Stimulated activated CD4-positive, alpha-beta T cell treated with anti-CD3 and anti-CD28 coated beads, TNF-alpha, amount 100 ng/mL, for 24 hours (primary cell): ENCODE results near the gene CDH18.

ENCODE experiments used
- DNase-seq, 3 experiments: peaks; one replicate each; pipeline ENCODE4 v3.0.0-alpha.2; 2020; ENCODE audit warnings: low read depth in 3 of 3

CDH18 gene

DNA sequence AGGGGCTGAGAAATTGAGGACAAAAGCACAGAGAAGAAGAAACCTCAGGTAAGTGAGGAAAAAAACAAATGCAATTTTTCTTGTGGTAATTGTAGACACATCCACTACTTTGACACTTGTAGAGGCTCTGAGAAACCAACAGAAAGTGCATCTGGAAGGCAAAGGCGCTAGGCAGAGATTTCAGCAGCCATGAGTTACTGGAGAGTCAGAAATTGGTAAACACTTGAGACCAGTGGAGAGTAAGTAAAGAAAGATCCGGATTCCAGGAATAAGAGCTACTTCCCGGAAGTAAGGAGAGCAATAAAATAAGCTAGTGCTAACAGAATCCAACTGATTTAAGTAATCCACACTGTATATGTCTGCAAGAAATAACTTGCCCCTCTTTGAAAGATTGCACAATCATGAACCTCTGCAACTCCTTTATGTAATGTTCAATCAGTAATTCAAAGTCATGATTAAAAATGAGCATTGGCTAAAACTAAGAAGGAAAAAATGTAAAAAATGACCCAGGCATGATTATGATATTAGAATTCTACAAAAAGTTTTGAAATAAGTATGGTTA is 382.1 kb downstream of the CDH18 start:
- no peak for DNase-seq

- DNase-seq: no peak
Observed at GRCh38 chr5:19584131-19584530, 403.9 kb downstream of the CDH18 start.

GRCh38 chr5:19577882-19578281 is 410.1 kb downstream of the CDH18 start:
- no peak for DNase-seq

- no peak for DNase-seq
Observed at GRCh38 chr5:19568004-19568403, 420.0 kb downstream of the CDH18 start.

DNA sequence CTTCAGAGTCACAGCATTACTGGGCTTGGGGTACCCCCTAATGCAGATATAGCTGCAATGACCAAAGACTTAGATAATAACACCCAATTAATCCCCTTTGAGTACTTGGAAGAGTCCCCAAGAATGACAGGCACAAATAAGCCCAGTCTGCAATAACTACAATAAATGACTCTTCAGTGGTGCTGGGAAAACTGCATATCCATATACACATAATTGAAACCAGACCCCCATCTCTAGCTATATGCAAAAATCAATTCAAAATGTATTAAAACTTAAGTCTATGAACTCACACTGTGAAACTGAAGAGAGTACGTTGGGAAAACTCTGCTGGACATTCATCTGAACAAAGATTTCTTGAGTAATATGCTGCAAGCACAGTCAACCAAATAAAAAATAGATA is 422.5 kb downstream of the CDH18 start:
- no peak for DNase-seq

GRCh38 chr5:19564036-19564435 is 424.0 kb downstream of the CDH18 start:
- DNase-seq: no peak

- DNase-seq: no peak
Observed at GRCh38 chr5:19555876-19556275, 432.1 kb downstream of the CDH18 start.

DNA sequence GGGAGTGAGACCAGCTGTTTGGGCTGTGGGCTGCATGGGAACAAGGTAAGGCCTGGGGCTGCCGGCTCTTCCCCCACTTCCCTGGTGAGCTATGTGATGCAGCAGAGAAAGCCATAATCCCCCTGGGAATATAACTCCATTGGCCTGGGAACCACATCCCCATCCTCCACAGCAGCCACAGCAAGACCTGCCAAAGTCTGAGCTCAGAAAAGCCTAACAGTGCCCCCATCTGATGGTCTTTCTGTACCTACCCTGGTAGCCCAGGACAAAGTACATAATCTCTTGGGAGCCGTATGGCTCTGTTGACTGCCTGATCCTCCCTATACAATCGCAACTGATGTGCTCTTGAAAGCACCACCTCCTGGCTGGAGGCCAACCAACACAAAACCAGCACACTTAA is 432.6 kb downstream of the CDH18 start:
- no peak for DNase-seq

- no peak for DNase-seq
Observed at GRCh38 chr5:19554524-19554923, 433.5 kb downstream of the CDH18 start.

DNA sequence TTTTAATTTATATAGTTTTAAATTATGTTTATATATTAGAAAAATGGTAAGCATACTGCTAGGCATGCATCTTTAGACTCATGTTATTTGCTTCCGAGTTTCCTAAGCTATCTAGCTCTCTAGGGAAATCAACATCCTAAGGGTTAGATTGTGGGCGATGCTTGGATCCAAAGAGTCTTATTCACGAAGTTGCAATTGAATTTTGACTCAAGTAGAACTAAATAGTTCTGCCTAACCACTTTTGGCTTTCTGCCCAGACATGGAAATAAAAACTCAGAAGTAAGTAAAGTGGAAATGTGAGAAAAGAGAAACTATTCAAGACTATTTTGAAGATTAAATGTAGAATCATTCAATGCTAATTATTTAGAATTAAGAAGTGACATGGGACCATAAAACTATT is 440.4 kb downstream of the CDH18 start:
- no peak for DNase-seq

DNA sequence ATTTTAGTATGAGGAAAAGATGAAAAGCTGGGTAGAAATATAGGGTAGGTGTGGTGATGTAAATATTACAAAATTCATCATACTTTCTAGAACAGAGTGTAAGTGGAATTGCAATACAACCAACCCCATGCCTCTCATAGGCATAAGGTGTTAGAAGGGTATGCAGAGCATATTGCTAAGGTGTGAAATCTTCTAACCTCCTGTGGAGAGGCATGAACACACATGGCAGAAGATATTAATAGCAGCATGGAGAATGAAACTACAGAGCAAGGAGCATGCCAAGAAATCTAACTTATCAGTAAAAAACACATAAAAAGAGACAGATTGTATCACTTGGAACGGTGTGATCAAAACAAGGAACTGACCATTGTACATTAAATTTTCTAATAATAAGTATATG is 441.5 kb downstream of the CDH18 start:
- DNase-seq: no peak

DNA sequence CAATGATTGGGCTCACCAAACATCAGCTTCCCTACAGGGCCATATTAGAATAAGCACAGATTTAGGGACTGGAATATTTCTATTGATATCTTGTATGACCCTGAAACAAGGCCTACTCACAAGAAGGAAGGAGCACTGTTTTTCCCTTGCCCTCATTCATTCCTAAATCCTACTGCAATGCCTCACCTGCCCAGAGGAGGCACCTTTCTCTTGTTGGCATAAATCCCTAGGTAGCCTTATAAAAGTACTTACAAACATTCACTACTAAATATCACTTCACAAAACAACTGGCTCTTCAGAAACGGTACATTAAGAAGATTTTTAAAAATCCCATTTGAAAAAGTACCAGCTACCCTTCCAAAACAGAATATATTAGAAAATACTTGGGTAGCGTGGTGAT is 449.4 kb downstream of the CDH18 start:
- no peak for DNase-seq

GRCh38 chr5:19536387-19536786 is 451.6 kb downstream of the CDH18 start:
- no peak for DNase-seq

- DNase-seq: no peak
Observed at GRCh38 chr5:19534751-19535150, 453.2 kb downstream of the CDH18 start.

- DNase-seq: no peak
Observed at GRCh38 chr5:19532936-19533335, 455.1 kb downstream of the CDH18 start.

DNA sequence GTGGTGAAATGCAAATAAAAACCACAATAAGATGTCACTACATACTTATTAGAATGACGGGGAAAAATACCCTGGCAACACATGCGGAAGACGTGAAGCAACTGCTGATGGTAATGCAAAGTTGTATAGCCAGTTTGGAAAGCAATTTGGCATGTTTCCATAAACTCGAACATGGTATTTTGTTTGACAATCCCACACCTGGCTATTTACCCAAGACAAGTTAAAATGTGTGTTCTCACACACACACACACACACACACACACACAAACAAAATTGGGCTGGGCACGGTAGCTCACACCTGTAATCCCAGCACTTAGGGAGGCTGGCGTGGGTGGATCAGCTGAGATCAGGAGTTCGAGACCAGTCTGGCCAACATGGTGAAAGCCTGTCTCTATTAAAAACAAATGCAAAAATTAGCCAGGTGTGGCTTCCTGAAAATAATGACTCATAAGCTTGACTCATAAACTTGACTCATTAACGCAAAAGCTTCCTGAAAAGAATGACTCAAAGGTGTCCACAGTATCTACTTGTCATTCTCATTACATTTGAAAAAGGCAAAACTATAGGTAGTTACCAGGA is 456.5 kb downstream of the CDH18 start:
- no peak for DNase-seq

DNA sequence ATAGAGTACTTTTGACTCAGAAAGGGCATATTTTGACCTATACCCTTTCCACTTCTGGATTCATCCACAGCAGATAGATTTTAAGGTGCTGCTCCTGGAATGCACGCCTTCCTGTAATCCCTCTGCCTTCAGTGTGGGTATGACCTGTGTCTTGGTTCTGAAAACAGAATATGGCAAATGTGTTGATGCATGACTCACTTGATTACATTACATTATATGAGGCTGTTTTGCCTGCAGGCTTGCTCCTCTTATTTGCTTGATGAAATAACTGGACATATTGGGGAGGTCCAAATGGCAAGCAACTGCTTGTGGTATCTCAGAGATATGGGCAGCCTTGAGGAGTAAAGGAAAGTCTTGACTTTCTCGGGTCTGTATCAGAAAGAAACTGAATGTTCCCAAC is 468.6 kb downstream of the CDH18 start:
- no peak for DNase-seq

DNA sequence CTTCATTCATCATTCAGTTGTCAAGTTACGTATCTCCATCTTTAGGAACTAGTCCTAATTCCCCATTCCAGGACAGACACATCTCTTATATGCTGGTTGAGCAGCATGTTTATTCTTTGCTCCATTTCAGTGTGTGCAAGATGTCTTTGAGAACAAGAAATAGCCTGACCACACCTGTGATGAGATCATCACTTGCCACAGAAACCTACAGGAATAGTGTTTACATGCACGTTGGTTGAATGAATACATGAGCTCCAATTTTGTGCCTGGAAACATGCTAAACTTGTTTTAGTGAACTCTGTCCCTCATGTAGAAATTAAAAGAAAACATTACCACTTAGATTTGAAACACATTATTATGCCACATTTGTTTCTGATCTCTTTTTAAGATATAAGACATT is 489.1 kb downstream of the CDH18 start:
- no peak for DNase-seq

- no peak for DNase-seq
Observed at GRCh38 chr5:19497229-19497815, 490.7 kb downstream of the CDH18 start.

DNA sequence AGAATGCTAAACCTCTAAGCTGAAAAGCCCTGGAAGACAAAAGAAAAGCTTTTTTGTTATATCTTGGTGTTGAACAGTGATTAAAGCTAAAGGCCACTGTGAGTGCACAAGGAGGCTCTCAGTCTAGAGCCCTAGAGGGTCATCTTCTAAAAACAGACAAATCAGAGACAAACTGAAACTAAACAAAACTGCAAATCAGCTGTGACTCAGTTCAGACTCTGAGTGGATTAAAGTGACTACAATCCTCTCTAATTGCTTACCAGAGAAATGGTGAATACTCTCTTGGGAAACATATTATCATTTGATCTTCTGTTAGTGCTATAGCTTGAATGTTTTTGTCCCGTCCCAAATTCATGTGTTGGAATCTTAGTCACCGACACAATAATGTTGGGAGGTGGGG is 491.9 kb downstream of the CDH18 start:
- no peak for DNase-seq

- no peak for DNase-seq
Observed at GRCh38 chr5:19492861-19493260, 495.1 kb downstream of the CDH18 start.

GRCh38 chr5:19488786-19489185 is 499.2 kb downstream of the CDH18 start:
- no peak for DNase-seq

DNA sequence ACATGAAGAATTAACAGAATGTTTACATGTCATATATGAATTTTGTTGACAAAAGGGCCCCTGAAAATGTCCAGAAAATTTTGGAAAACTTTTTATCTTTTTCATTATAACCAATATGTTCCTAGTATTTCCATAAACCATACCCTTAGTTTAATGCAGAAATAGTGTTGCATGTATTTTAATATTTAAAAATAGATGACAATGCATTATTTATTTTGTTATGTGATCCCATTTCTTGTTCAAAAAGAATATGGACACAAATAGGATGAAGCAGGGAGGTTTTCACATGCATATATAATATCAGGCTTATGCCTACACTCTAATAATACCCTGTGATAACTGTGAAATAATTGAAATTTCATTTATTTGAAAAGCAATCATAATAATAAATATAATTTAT is 500.5 kb downstream of the CDH18 start:
- no peak for DNase-seq

DNA sequence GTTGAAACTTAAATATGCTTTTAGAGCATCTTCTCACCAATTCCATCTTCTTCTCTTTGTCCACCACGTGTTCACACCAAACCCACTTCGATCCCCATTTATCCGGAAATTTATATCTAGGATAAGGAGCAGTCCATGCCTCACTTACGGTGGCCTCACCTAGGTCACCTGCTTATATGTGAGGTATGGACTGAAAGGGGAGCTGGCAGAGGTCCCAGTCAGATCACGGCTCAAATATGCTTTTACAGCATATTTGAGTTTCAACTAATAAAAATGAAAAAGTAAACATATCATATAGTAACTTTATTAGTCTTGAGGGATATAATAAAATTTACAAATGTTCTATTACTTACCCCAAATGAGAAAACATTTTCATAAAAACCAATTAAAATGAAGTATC is 508.4 kb downstream of the CDH18 start:
- DNase-seq: no peak
